Peyer's patch (tissue), 4 donors: ENCODE data around the gene NAP1L4. TPM values are rescaled to one million over a fixed set of nuclear protein-coding genes. Genes with fewer than 3 reads are reported as not detected.

Experiments used
- DNase-seq, 3 donors: peaks; one replicate each; pipeline ENCODE4 v3.0.0-alpha.2; 2017 to 2019
- H3K27ac ChIP-seq, 4 donors: fragments of 200-600 bp; sonication (generic); one replicate each; pipeline ENCODE4 v1.5.1; 2016 to 2019
- H3K27me3 ChIP-seq, 2 donors: fragments of 200-600 bp; sonication (generic); one replicate each; pipeline ENCODE4 v1.5.1; 2019
- H3K36me3 ChIP-seq, 3 donors: fragments of 200-600 bp; sonication (generic); one replicate each; pipeline ENCODE4 v1.5.1; 2016 to 2019
- H3K4me1 ChIP-seq, 4 donors: fragments of 200-600 bp; sonication (generic); one replicate each; pipeline ENCODE4 v1.5.1; 2016 to 2019
- H3K4me3 ChIP-seq, 4 donors: fragments of 200-600 bp; sonication (generic); 1 replicate in 3 of 4; 2 replicates in 1 of 4; pipeline ENCODE4 v1.5.1; 2016 to 2019; ENCODE audit warnings: mild to moderate bottlenecking in 1 of 4
- H3K9me3 ChIP-seq, 4 donors: fragments of 200-600 bp; sonication (generic); one replicate each; pipeline ENCODE4 v1.5.1; 2016 to 2019; ENCODE audit warnings: mild to moderate bottlenecking in 1 of 4
- POLR2A ChIP-seq, 2 donors: fragments of 450-650 bp; IDR thresholded peaks; one replicate each; pipeline ENCODE4 v1.5.1; 2017; ENCODE audit warnings: antibody characterized with exemption in 2 of 2, mild to moderate bottlenecking in 2 of 2, moderate library complexity in 2 of 2
- total RNA-seq, 4 donors: library from RNA; depleted of rRNA; stranded (reverse); fragments of >200 nt; gene quantifications; one replicate each; pipeline ENCODE4 v1.1.0, GENCODE V29; 2016
- TF ChIP-seq, protein P1 (sequence below), 6 experiments: fragments of 450-650 bp in 4 of 6; fragments of 200-600 bp in 2 of 6; sonication (generic) in 1 of 6; IDR thresholded peaks; one replicate each; pipeline ENCODE4 v1.5.1; 2017 to 2019; ENCODE audit warnings: antibody characterized with exemption in 6 of 6, mild to moderate bottlenecking in 3 of 6, moderate library complexity in 1 of 6

Gene NAP1L4
- total RNA-seq, 4 donors from 2014 or later: 87.6 to 177 (median 119) TPM

DNA sequence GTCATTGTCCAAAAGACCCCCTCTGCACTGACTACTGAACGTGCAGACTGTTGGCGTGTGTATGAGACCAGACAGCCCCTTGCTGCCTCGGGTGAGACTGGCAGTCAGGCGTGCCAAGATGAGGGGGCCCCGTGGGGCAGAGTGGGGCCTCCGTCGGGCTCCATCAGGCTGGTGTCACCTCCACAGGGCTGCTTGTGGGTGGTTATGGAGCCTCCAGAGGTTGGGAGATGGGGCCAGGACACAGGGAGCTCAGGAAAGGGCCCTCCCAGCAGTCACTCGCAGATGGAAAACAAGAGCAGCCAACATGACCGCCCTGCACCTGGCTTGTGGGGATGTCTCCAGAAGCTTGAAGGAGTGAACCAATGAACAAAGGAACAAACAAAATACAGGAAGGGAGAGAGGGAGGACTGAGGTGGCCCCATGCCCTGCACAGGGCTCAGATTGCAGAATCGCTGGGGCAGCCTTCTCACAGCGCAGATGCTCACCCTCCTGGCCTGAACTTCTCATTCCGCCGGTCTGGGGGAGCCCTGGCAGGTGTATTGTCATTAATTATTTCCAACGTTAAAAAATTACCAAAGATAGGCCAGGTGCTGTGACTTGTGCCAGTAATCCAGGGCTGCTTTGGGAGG, 57.4 kb downstream of the NAP1L4 start:
- no peak overlapping the region for H3K4me3 ChIP-seq
- H3K27ac ChIP-seq: no peak overlapping the region
- H3K27me3 ChIP-seq: no peaks in the 10 kb centered on the region
- H3K9me3 ChIP-seq: peaks cover 0 to 6% (median 2%) of the 10 kb centered on the region in 4 donors
- TF ChIP-seq, protein P1, sequence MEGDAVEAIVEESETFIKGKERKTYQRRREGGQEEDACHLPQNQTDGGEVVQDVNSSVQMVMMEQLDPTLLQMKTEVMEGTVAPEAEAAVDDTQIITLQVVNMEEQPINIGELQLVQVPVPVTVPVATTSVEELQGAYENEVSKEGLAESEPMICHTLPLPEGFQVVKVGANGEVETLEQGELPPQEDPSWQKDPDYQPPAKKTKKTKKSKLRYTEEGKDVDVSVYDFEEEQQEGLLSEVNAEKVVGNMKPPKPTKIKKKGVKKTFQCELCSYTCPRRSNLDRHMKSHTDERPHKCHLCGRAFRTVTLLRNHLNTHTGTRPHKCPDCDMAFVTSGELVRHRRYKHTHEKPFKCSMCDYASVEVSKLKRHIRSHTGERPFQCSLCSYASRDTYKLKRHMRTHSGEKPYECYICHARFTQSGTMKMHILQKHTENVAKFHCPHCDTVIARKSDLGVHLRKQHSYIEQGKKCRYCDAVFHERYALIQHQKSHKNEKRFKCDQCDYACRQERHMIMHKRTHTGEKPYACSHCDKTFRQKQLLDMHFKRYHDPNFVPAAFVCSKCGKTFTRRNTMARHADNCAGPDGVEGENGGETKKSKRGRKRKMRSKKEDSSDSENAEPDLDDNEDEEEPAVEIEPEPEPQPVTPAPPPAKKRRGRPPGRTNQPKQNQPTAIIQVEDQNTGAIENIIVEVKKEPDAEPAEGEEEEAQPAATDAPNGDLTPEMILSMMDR (IDR thresholded peaks at IDR 0.05): no peak
- no peak for TF ChIP-seq POLR2A (IDR thresholded peaks at IDR 0.05)
- H3K36me3 ChIP-seq: no peaks in the 10 kb centered on the region
- H3K4me1 ChIP-seq: peaks cover 0 to 12% (median 7%) of the 10 kb centered on the region in 4 donors
- DNase-seq: peak in 2 of 3 donors; percentile 43 to 47

DNA sequence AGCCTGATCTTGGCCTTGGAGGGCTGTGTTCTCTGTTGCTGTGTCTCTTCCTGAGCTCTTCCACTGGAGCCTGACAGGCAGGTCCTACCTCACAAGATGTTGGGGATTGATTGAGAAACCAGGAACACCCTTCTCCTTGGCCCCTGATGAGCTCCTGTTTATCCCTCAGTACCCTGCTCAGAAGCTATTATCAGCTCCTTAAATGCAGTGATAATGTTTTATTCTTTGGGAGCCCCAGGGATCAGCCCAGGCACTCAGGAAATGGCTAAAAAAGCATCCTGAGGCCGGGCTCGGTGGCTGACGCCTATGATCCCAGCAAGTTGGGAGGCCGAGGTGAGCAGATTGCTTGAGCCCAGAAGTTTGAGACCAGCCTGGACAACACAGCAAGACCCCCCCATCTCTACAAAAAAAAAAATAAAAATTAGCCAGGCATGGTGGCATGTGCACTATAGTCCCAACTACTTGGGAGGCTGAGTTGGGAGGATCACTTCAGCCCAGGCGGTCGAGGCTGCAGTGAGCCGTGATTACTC, 58.0 kb downstream of the NAP1L4 start:
- Histone ChIP-seq H3K27ac (no peak overlapping the region), H3K4me3 (no peak overlapping the region), H3K9me3 (peaks cover 0 to 6% (median 2%) of the 10 kb centered on the region in 4 donors), H3K36me3 (no peaks in the 10 kb centered on the region), H3K27me3 (no peaks in the 10 kb centered on the region), H3K4me1 (peaks cover 0 to 16% (median 11%) of the 10 kb centered on the region in 4 donors)
- TF ChIP-seq, protein P1 (IDR thresholded peaks at IDR 0.05): no peak
- no peak for TF ChIP-seq POLR2A (IDR thresholded peaks at IDR 0.05)
- no peak for DNase-seq

DNA sequence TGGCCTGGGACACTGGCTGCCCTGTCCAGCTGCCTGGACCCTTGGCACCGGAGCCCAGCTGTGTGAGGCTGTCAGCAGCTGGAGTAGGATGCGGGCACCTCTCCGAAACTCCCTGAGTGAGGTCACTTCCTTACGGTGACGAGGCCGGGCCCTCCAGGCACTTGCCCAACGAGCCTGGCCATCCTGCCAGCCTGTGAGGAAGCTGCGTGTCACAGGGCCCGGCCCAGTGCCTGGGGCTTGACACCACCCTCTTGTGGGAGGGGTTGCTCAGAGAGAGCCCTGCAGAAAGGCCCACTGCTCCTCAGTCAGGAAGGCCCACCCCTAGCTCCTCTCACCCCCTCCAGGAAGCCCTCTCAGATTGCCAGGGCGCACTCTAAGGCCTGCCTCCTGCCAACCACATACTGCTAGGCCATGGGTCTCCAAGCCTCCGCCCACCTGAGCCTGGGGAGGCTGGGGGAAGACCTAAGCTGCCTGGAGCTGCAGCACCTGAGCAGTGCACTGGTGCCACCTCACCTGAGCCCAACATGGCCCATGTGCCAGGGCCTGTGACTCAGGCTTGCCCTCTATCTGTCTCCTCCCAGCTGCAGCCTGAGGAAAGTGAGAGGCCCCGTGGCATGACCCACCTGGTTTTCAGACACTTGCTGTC, 58.6 kb downstream of the NAP1L4 start:
- TF ChIP-seq POLR2A (IDR thresholded peaks at IDR 0.05): no peak
- TF ChIP-seq, protein P1 (IDR thresholded peaks at IDR 0.05): no peak
- H3K27ac ChIP-seq: no peak overlapping the region
- H3K4me1 ChIP-seq: peaks cover 0 to 22% (median 14%) of the 10 kb centered on the region in 4 donors
- DNase-seq: peak in 2 of 3 donors; percentile 63 to 69
- peaks cover 0 to 6% (median 2%) of the 10 kb centered on the region in 4 donors for H3K9me3 ChIP-seq
- H3K4me3 ChIP-seq: no peak overlapping the region
- no peaks in the 10 kb centered on the region for H3K36me3 ChIP-seq
- no peaks in the 10 kb centered on the region for H3K27me3 ChIP-seq

DNA sequence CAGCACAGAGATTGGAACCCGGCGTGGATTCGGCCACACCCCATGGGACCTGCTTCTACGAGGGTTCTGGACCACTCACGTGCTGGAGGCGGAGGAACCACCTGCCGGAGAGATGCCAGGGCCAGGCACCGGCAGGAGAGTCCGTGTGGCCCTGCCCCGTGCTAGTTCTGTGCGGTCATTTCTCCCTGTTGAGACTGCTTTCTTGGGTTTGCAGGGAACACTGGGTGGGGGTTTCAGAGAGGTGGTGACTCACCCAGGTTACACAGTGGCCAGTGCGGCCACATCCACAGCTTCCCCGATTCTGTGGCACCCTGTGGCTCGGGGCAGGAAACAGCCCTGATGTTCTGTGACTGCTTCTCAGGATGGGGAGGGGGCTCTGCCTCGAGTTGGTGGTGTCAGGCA, 59.3 kb downstream of the NAP1L4 start:
- Histone ChIP-seq H3K36me3 (no peaks in the 10 kb centered on the region), H3K9me3 (peaks cover 0 to 4% (median 1%) of the 10 kb centered on the region in 4 donors), H3K27me3 (no peaks in the 10 kb centered on the region), H3K4me3 (no peak overlapping the region), H3K4me1 (peaks cover 0 to 27% (median 17%) of the 10 kb centered on the region in 4 donors), H3K27ac (no peak overlapping the region)
- TF ChIP-seq POLR2A (IDR thresholded peaks at IDR 0.05): no peak
- TF ChIP-seq, protein P1 (IDR thresholded peaks at IDR 0.05): no peak
- peak in 2 of 3 donors; percentile 41 to 47 for DNase-seq

DNA sequence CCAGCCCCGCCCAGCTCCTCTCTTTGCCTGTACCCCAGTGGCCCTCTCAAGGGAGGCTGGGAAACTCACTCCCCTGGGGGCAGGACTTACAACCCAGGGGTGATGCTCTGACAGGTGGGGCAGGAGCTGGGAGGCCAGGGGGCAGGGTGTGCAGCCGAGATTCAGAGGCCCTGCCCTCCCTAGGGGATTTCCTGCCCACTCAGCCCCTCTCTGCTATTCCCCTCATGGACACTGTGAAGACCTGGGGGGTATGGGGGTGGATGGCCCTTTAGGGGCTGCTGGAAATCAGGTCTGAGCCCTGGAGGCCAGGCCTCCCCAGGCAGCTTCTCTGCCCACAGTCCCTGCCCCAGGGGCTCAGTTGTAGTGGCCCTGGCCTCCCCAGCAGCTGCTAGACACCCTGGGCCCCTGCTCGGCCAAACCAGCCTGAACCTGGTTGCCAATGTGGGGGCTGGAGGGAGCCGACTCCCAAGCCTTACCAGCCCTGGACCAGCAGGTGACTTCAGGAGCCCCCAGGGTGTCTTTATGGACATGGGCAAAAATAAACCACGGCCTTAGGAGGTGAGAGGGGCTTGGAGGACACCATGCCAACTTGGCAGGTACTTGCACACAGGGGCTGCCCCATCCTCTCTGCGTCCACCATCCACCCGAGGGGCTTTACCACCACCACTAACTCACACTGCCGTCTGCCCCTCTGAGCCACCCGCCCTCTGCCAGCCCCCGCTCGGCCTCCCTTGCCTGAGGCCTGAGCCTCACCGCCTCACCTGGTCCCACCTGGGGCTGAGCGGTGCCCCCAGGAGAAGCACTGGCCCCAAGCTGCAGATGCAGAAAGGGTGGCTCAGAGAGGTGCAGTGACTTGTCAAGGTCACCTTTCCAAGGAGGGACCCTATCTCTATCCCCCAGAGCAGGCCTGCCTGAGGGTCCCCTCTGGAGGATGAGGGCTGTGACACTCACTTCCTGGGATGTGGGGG, 60.1 kb downstream of the NAP1L4 start:
- Histone ChIP-seq H3K36me3 (no peaks in the 10 kb centered on the region), H3K27me3 (no peaks in the 10 kb centered on the region), H3K9me3 (no peaks in the 10 kb centered on the region), H3K4me1 (peaks cover 0 to 32% (median 17%) of the 10 kb centered on the region in 4 donors), H3K4me3 (no peak overlapping the region), H3K27ac (no peak overlapping the region)
- no peak for TF ChIP-seq POLR2A (IDR thresholded peaks at IDR 0.05)
- TF ChIP-seq, protein P1 (IDR thresholded peaks at IDR 0.05): no peak
- peak in 2 of 3 donors; percentile 43 to 52 for DNase-seq
